GM06990 (cell line): ENCODE results near the gene GABRE.

Source experiments
- DNase-seq: peaks from one replicate; pipeline ENCODE4 v3.0.0-alpha.2; 2011; ENCODE audit not compliant: insufficient read length; ENCODE audit errors: extremely low read depth
- H3K27me3 ChIP-seq: replicated peaks from 2 replicates; pipeline ENCODE4 v1.6.0; 2011; ENCODE audit warnings: low read length; ENCODE audit not compliant: control insufficient read depth, insufficient read depth
- H3K36me3 ChIP-seq: 2 replicates; pipeline ENCODE4 v1.5.1; 2011; ENCODE audit warnings: low read length; ENCODE audit not compliant: control insufficient read depth, insufficient read depth
- H3K4me3 ChIP-seq: replicated peaks from 2 replicates; pipeline ENCODE4 v1.5.1; 2011; ENCODE audit warnings: low read depth, mild to moderate bottlenecking, control low read depth, low read length
- TF ChIP-seq, protein P1 (sequence below): IDR thresholded peaks from 2 replicates; pipeline ENCODE4 v1.5.1; 2011; ENCODE audit warnings: low read length, control low read depth, mild to moderate bottlenecking, inconsistent platforms; ENCODE audit not compliant: insufficient read depth, poor library complexity, severe bottlenecking

Gene GABRE

DNA sequence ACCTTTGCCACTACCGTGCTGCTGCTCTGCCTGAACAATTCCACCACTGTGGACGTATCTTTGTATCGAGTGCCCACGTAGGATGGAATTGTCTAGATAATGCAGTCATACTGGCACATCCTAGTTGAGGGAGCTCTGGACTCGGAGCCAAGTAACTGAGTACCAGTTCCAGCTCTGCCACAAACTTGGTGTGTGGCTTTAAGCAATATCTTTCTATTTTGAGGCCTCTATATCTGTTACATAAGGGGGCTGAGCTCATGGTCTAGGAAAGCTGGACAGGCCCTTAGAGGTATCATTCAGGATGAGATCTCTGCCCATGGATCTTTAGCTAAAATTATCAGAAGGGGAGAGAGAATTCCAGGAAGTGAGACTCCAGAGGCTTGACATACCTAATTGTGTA, 12.4 kb downstream of the GABRE start:
- Histone ChIP-seq H3K4me3 (no peak overlapping the region), H3K36me3 (no peaks in the 10 kb centered on the region), H3K27me3 (no peaks in the 10 kb centered on the region)
- TF ChIP-seq, protein P1, sequence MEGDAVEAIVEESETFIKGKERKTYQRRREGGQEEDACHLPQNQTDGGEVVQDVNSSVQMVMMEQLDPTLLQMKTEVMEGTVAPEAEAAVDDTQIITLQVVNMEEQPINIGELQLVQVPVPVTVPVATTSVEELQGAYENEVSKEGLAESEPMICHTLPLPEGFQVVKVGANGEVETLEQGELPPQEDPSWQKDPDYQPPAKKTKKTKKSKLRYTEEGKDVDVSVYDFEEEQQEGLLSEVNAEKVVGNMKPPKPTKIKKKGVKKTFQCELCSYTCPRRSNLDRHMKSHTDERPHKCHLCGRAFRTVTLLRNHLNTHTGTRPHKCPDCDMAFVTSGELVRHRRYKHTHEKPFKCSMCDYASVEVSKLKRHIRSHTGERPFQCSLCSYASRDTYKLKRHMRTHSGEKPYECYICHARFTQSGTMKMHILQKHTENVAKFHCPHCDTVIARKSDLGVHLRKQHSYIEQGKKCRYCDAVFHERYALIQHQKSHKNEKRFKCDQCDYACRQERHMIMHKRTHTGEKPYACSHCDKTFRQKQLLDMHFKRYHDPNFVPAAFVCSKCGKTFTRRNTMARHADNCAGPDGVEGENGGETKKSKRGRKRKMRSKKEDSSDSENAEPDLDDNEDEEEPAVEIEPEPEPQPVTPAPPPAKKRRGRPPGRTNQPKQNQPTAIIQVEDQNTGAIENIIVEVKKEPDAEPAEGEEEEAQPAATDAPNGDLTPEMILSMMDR, result no peak
- no peak for DNase-seq

DNA sequence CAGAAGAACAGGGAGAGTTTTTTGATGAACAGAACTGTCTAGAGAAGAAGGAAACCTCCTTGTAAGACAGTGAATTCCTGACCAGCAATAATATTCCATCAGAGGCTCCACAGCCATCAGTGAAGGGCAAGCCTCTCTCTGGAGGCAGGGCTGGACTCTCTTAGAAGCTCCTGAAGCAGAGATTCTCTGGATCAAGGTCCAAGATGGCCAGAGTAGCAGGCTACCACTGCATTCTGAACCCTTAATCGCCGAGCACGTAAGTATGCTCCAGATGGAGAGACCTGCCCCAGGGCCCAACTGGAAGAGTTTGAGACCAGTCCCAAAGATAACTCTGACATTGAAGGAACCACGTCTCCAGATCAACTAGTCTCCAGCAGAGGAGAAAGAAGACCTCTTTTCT, 16.4 kb downstream of the GABRE start:
- no peak for DNase-seq
- no peaks in the 10 kb centered on the region for H3K36me3 ChIP-seq
- no peaks in the 10 kb centered on the region for H3K27me3 ChIP-seq
- TF ChIP-seq, protein P1, result no peak
- H3K4me3 ChIP-seq, result no peak overlapping the region

DNA sequence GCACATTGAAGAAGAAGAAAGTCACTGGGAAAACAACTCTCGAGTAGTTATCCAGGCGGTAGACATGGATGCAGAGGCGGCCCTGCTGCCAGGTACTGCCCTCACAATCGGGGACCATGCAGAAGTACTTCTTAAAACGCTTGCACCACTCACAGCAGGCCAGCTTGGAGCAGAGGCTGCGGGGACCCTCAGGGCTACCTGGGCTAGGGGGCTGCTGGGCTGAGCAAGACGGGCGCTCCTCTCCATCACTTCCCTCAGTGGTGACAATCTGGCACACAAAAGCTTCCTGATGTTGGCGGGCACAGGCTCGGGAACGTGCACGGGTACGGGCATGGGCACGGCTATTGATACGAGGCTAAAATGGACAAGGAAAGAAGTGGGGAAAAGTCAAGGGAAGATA, 19.7 kb downstream of the GABRE start:
- H3K27me3 ChIP-seq, result no peaks in the 10 kb centered on the region
- no peak overlapping the region for H3K4me3 ChIP-seq
- TF ChIP-seq, protein P1, result no peak
- no peaks in the 10 kb centered on the region for H3K36me3 ChIP-seq
- DNase-seq, result no peak

DNA sequence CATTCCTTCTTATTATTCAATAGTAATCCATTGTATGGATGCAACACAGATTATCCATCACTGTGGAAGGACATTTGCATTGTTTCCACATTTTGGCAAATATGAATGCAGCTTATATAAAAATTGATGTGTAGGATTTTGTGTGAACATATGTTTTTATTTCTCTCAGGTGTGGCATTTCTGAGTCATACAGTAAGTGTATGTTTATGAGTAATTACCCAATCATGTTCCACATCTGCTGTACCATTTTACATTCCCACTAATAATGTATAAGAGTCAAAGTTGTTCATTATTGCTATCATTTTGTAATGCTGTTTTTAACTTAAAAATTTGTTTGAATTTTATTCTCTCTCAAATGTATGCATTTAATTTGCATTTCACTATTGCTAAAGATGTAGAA, 36.3 kb downstream of the GABRE start:
- no peak for DNase-seq
- no peaks in the 10 kb centered on the region for H3K27me3 ChIP-seq
- no peak overlapping the region for H3K4me3 ChIP-seq
- no peaks in the 10 kb centered on the region for H3K36me3 ChIP-seq
- TF ChIP-seq, protein P1, result no peak

DNA sequence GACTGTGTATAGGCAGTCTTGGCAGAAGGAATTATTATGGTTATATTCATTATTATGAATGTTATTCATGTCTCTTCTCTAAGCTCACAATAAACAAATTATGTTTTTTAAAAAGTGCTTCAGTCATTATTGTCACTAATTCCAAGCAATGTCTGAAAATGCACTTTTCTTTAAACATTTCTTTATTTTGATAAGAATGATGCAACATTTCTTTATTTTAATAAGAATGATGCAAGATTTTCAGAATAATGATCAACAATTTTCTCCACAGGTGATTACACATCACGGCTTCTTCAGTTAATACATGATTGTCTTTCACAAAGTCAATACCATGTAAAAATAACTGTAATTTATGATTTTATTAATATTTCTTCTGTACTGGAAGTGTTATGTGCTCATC, 39.1 kb downstream of the GABRE start:
- H3K4me3 ChIP-seq, result no peak overlapping the region
- H3K27me3 ChIP-seq, result no peaks in the 10 kb centered on the region
- no peaks in the 10 kb centered on the region for H3K36me3 ChIP-seq
- no peak for DNase-seq
- TF ChIP-seq, protein P1, result no peak

DNA sequence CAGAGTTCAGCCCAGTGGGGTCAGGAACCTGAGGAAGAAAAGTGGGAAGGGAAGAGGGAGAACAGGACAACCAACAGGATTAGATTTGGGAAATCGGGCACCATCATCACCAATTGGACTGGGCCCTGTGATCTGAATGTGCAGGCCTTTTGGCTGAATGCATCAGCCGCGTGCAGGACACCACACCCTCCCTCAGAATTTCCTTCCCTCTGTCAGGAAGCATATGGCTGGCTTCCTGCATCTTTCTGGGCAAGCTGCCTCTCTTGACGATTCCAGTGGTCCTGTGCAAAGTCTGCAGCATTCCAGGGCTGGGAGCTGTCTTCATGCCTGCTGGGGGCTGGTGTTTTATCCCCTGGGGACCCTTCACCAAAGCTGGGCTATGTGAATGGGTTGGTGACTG, 45.4 kb downstream of the GABRE start:
- DNase-seq, result no peak
- Histone ChIP-seq H3K27me3 (no peaks in the 10 kb centered on the region), H3K4me3 (no peak overlapping the region), H3K36me3 (no peaks in the 10 kb centered on the region)
- TF ChIP-seq, protein P1, result no peak
